Small intestine (tissue), 7 donors: Measurements from ENCODE around the gene SPATA33. TPM values are rescaled to one million over a fixed set of nuclear protein-coding genes. Genes with fewer than 3 reads are reported as not detected.

Experiments
- DNase-seq, 2 donors: peaks; one replicate each; pipeline versions ENCODE4 v3.0.0 to v3.0.0-alpha.2; 2013
- FAIRE-seq: peaks from 2 replicates; lab custom pipeline; 2012; peaks lifted over from hg19 to GRCh38; lab: Jason Lieb, UNC
- H3K27ac ChIP-seq, 3 donors: one replicate each; pipeline ENCODE4 v1.5.1; 2013; ENCODE audit warnings: low read length in 2 of 3, mild to moderate bottlenecking in 2 of 3, control low read depth in 1 of 3, inconsistent platforms in 1 of 3, low read depth in 1 of 3, moderate library complexity in 1 of 3
- H3K27me3 ChIP-seq, 3 donors: one replicate each; pipeline ENCODE4 v1.6.1; 2013; ENCODE audit warnings: low read length in 3 of 3, inconsistent platforms in 1 of 3; ENCODE audit not compliant: control insufficient read depth in 3 of 3, insufficient read depth in 3 of 3
- H3K36me3 ChIP-seq, 3 donors: one replicate each; pipeline ENCODE4 v1.6.1; 2013; ENCODE audit warnings: low read length in 3 of 3, inconsistent platforms in 1 of 3, low read depth in 1 of 3, mild to moderate bottlenecking in 1 of 3, moderate library complexity in 1 of 3; ENCODE audit not compliant: control insufficient read depth in 3 of 3, insufficient read depth in 2 of 3
- H3K4me1 ChIP-seq, 3 donors: one replicate each; pipeline ENCODE4 v1.6.1; 2013; ENCODE audit warnings: low read length in 2 of 3, inconsistent platforms in 1 of 3, low read depth in 1 of 3, mild to moderate bottlenecking in 1 of 3, moderate library complexity in 1 of 3; ENCODE audit not compliant: control insufficient read depth in 3 of 3, insufficient read depth in 2 of 3
- H3K4me3 ChIP-seq, 3 donors: one replicate each; pipeline ENCODE4 v1.5.1; 2013; ENCODE audit warnings: low read length in 3 of 3, control low read depth in 1 of 3, inconsistent platforms in 1 of 3, low read depth in 1 of 3, mild to moderate bottlenecking in 1 of 3, moderate library complexity in 1 of 3
- H3K9me3 ChIP-seq, 2 donors: one replicate each; pipeline ENCODE4 v1.6.1; 2013; ENCODE audit warnings: low read depth in 1 of 2, low read length in 1 of 2; ENCODE audit not compliant: control insufficient read depth in 2 of 2, insufficient read depth in 1 of 2
- WGBS, 3 donors: extraction: QIAGEN DNeasy Blood & Tissue Kit; methylation state at CpG; one replicate each; pipeline ENCODE4 v1.1.7; 2013; 5-methylcytosine and 5-hydroxymethylcytosine counted together
- polyA plus RNA-seq, 4 donors: library from polyadenylated mRNA; stranded (reverse) in 3 of 4; unstranded in 1 of 4; fragments of 200-250 nt in 3 of 4; fragments of 120-200 nt in 1 of 4; gene quantifications; one replicate each; pipeline versions ENCODE4 v1.2.1 to v1.2.3, GENCODE V29; 2013
- donor health status: healthy with polysubstance abuse.
- donor health status: control.
- donor health status: control.
- donor health status: Bipolar disorder and iron deficiency.
- donor health status: healthy.

SPATA33 gene
- polyA plus RNA-seq, 4 donors = 6.5 to 17.0 (median 8.1) TPM

DNA sequence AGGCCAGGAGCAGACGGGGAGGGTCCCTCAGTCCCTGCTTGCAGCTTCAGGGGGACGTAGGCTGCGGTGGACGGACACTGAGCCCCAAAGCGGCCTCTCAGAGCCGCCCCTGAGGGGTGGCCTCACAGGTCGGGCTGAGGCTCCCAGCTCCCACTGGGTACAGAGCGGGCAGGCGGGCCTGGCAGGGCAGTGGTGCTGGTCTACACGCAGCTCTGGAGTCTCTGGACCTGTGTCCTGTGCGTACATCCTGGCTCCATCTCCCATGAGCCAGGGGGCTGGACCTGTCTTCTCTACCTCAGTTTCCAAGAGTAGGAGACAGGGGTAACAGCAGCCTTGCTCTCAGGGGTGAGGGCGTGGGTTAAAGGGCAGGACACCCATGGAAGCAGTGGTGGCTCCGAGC, 42.5 kb upstream of the SPATA33 start:
- WGBS, 3 donors = 69 to 83% (median 75%) methylated on average over 12 to 13 of the region's 13 CpGs
- DNase-seq (no peak), FAIRE-seq (no peak)
- no peak overlapping the region for H3K27ac ChIP-seq
- H3K9me3 ChIP-seq = no peaks in the 10 kb centered on the region
- H3K4me3 ChIP-seq = peak overlapping the region in 1 of 3 donors; percentile 64
- H3K4me1 ChIP-seq = peaks cover 0 to 29% (median 3%) of the 10 kb centered on the region in 3 donors
- H3K27me3 ChIP-seq = no peaks in the 10 kb centered on the region
- peaks cover 0 to 10% (median 0%) of the 10 kb centered on the region in 3 donors for H3K36me3 ChIP-seq

DNA sequence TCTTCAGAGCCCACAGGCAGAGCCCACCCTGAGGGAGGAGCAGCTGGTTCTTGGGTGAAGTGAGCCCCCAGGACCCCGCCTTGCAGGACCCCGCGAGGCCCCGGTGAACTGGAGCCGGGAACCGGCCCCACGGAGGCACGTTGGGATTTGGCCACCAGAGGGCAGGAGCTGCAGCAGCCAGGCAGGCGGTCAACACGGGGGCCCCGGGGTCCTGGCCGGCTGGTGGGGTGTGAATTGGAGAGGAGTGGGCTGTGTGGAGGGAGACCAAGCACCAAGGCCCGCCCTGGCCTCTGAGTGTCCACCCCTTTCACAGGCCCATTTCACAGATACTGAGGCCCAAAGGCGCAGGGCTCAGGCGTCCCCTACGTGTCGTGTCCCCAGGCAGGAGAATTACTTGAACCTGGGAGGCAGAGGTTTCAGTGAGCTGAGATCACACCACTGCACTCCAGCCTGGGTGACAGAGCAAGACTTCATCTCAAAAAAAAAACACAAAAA, 42.0 kb upstream of the SPATA33 start:
- H3K27me3 ChIP-seq = no peaks in the 10 kb centered on the region
- H3K27ac ChIP-seq = no peak overlapping the region
- peaks cover 0 to 29% (median 3%) of the 10 kb centered on the region in 3 donors for H3K4me1 ChIP-seq
- H3K4me3 ChIP-seq = peak overlapping the region in 1 of 3 donors; percentile 64
- FAIRE-seq = no peak
- 28 to 43% (median 43%) methylated on average over 17 of the region's 17 CpGs for WGBS, 3 donors
- no peaks in the 10 kb centered on the region for H3K9me3 ChIP-seq
- peaks cover 0 to 10% (median 0%) of the 10 kb centered on the region in 3 donors for H3K36me3 ChIP-seq
- no peak for DNase-seq

DNA sequence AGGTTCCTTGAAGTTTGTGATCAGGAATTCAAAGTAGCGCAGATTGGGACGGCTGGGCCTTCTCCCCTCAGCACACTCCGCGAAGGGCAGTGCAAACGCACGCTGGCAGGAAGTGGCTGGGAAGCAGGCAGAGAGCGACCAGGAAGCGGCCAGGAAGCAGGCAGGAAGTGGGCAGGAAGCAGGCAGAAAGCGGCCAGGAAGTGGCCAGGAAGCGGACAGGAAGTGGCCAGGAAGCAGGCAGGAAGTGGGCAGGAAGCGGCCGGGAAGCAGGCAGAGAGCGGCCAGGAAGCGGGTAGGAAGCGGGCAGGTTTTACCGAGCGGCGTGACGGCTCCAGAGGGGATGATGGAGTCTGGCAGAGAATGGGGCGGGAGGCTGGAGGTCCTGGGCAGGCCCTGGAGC, 41.0 kb upstream of the SPATA33 start:
- Histone ChIP-seq H3K27me3 (no peaks in the 10 kb centered on the region), H3K9me3 (no peaks in the 10 kb centered on the region), H3K4me1 (peaks cover 0 to 29% (median 3%) of the 10 kb centered on the region in 3 donors), H3K36me3 (peaks cover 0 to 11% (median 0%) of the 10 kb centered on the region in 3 donors), H3K27ac (peak overlapping the region in 2 of 3 donors; percentile 0 to 48), H3K4me3 (no peak overlapping the region)
- FAIRE-seq (no peak), DNase-seq (no peak)
- WGBS, 3 donors = 71 to 90% (median 73%) methylated on average over 20 of the region's 20 CpGs

DNA sequence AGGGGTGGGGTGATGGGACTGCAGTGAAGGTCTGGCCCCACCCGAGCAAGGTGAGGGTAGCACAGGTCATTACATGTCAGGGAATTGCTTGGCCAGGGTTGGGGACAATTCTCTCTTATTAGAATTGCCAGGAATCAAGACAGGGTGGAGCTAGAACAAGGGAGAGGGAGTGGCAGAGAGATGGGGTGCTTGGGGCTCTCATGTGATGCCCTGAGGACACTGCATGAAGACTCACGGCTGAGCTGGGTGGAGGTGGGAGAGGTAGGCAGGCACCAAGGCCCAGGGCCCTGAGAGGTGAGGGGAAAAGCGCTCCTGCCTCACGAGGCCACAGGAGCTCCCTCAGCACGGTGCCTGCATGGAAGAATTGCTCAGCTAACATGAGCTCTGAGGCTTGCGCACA, 40.6 kb upstream of the SPATA33 start:
- 59 to 64% (median 61%) methylated on average over 6 of the region's 6 CpGs for WGBS, 3 donors
- H3K27me3 ChIP-seq = no peaks in the 10 kb centered on the region

DNA sequence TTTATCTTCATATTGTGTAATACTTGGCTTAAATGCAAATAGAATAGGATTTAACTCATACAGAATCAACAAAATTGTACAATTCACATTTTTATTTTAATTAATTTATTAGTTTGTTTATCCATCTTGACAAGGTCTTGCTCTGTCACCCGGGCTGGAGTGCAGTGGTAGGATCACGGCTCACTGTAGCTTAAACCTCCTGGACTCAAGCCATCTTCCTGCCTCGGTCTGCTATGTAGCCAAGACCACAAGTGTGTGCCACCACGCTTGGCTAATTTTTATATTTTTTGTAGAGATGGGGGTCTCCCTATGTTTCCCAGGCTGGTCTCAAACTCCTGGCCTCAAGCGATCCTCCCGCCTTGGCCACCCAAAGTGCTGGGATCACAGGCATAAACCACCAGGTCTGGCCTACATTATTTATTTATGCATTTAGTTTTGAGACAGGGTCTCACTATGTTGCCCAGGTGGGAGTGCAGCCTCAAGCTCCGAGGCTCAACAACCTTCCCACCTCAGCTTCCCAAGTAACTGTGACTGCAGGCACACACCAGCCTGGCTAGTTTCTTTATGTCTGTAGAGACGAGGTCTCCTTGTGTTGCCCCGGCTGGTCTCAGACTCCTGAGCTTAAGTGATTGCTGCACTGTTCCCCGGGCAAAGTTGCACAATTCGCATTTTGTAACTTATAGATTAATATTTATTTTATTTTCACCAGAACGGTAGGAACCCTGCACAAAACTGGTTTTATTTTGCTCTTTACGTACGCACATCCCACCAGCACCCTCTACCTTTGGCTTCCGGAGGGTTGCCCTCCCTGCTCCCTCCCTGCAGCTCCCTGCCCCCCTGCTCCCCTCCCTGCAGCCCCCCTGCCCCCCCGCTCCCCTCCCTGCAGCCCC, 39.3 kb upstream of the SPATA33 start:
- DNase-seq = no peak
- Histone ChIP-seq H3K4me3 (no peak overlapping the region), H3K36me3 (peaks cover 0 to 22% (median 0%) of the 10 kb centered on the region in 3 donors), H3K9me3 (no peaks in the 10 kb centered on the region), H3K4me1 (peaks cover 0 to 26% (median 3%) of the 10 kb centered on the region in 3 donors), H3K27ac (no peak overlapping the region), H3K27me3 (peaks cover 0 to 1% (median 0%) of the 10 kb centered on the region in 3 donors)
- no peak for FAIRE-seq
- WGBS, 3 donors = 56 to 61% (median 58%) methylated on average over 15 to 16 of the region's 16 CpGs

More for the DNA sequence above, 40.6 kb upstream of the SPATA33 start:
- no peak for DNase-seq
- H3K36me3 ChIP-seq = peaks cover 0 to 15% (median 0%) of the 10 kb centered on the region in 3 donors
- peaks cover 0 to 32% (median 3%) of the 10 kb centered on the region in 3 donors for H3K4me1 ChIP-seq
- FAIRE-seq = no peak
- peak overlapping the region in 2 of 3 donors; percentile 0 to 48 for H3K27ac ChIP-seq
- H3K4me3 ChIP-seq = no peak overlapping the region
- H3K9me3 ChIP-seq = no peaks in the 10 kb centered on the region

DNA sequence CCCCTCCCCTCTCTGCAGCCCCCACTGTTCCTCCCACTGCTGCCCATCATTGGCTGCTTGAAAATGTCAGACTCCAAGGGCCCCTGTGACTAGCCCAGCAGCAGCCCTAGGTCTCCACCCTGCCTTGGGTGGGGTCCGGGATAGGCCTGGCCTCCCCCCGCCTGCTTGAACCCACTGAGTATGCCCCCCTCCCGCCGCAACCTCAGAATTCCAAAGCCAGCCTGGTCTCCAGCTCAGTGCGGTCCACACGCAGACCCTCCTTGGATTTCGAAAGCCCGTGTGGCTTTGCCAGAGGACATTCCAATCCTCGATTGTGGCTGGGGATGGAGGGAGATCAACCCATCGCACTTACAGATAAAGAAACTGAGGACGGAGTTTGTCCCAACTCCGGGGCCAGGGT, 37.8 kb upstream of the SPATA33 start:
- Histone ChIP-seq H3K27me3 (peaks cover 0 to 3% (median 2%) of the 10 kb centered on the region in 3 donors), H3K9me3 (no peaks in the 10 kb centered on the region), H3K4me3 (no peak overlapping the region), H3K36me3 (peaks cover 0 to 29% (median 0%) of the 10 kb centered on the region in 3 donors), H3K27ac (no peak overlapping the region), H3K4me1 (peaks cover 0 to 21% (median 1%) of the 10 kb centered on the region in 3 donors)
- WGBS, 3 donors = 68 to 84% (median 83%) methylated on average over 12 of the region's 12 CpGs
- no peak for DNase-seq
- FAIRE-seq = no peak

DNA sequence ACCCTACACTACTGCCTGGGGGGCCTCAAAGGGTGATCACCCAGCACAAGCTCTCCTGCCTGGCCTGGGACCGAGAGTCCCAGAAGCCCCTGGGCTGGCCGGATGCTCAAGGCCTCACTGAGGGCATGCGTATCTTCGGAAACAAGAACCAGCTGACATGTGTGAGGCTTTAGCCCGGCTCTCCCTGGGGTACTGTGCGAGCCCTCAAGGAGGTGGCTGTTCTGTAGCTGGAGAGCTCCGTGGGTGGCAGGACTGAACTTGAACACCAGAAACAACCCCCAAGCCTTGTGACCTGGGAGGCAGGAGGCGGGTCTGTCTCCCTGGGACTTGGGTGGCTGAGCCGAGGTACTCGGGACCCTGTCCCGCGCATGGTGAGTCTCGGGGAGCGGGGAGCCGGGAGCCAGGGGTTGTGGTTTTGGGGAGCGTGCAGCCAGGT, 37.2 kb upstream of the SPATA33 start:
- peaks cover 0 to 24% (median 0%) of the 10 kb centered on the region in 3 donors for H3K4me1 ChIP-seq
- no peaks in the 10 kb centered on the region for H3K9me3 ChIP-seq
- 81 to 90% (median 82%) methylated on average over 16 of the region's 16 CpGs for WGBS, 3 donors
- DNase-seq = no peak
- H3K27me3 ChIP-seq = peaks cover 0 to 3% (median 2%) of the 10 kb centered on the region in 3 donors
- H3K36me3 ChIP-seq = peaks cover 0 to 25% (median 0%) of the 10 kb centered on the region in 3 donors
- H3K4me3 ChIP-seq = no peak overlapping the region
- FAIRE-seq = no peak
- H3K27ac ChIP-seq = no peak overlapping the region

DNA sequence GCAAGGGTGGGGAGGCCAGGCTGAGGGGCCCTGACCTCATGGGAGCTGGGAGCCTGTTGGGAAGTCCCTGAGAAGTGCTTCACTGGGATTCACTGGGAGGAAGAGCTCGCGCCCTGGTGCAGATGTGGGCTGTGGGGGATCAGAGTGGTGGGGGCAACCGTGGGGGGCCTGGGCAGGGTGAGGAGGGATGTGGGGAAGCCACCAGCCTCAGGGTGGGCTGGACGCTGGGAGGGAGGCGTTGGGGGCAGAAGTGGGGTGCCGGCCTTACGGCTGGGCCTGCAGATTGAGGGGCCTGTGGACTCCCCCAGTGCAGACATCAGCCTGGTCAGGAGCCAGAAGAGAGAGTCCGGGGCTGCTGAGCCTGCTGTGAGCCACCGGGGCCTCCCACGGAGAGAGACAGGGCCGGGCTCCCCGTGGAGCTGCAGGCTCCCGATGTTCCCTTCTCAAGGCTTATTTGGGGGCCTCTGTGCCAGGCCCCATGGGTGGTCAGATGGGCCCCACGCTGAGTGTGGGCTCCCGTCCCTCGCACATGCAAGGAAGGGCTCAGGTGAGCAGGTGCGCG, 36.4 kb upstream of the SPATA33 start:
- 86 to 90% (median 88%) methylated on average over 18 of the region's 18 CpGs for WGBS, 3 donors
- Histone ChIP-seq H3K27ac (no peak overlapping the region), H3K36me3 (peaks cover 0 to 28% (median 0%) of the 10 kb centered on the region in 3 donors), H3K4me1 (peaks cover 0 to 25% (median 0%) of the 10 kb centered on the region in 3 donors), H3K4me3 (no peak overlapping the region), H3K27me3 (peaks cover 0 to 3% (median 2%) of the 10 kb centered on the region in 3 donors), H3K9me3 (no peaks in the 10 kb centered on the region)
- DNase-seq (no peak), FAIRE-seq (no peak)
